PC-3 (cell line): ENCODE data around the gene SLC24A3. TPM values are rescaled to one million over a fixed set of nuclear protein-coding genes. Genes with fewer than 3 reads are reported as not detected.

Source experiments
- ATAC-seq: fragments of 200-7000 bp; cut with Tn5 transposase; 2 replicates; pipeline ENCODE4 v1.9.1; 2020; ENCODE audit warnings: mild to moderate bottlenecking, moderate library complexity
- BruUV-seq: library from RNA; stranded (reverse); fragments of 400-500 nt; replicated peaks from 2 replicates; lab custom pipeline; 2021; lab: Mats Ljungman, UMichigan
- CTCF ChIA-PET: fragments of 300-600 bp; sonication (Branson Sonifier 250); formaldehyde crosslinking; loops from one replicate; lab custom pipeline; 2022; ENCODE audit warnings: antibody characterized with exemption; lab: Charles Lee
- POLR2A ChIA-PET: fragments of 300-600 bp; sonication (Branson Sonifier 250); formaldehyde crosslinking; loops from one replicate; lab custom pipeline; 2022; ENCODE audit warnings: antibody characterized with exemption; ENCODE audit not compliant: unreplicated experiment; lab: Charles Lee
- DNase-seq: peaks from one replicate; pipeline ENCODE4 v3.0.0-alpha.2; 2015
- H2AFZ ChIP-seq: fragments of 300-600 bp; sonication (generic); 2 replicates; pipeline ENCODE4 v1.6.0; 2016; ENCODE audit warnings: antibody characterized with exemption, low read length
- H3F3A ChIP-seq: fragments of 300-600 bp; sonication (generic); one replicate; pipeline ENCODE4 v1.6.0; 2017; ENCODE audit warnings: antibody characterized with exemption, low read length, control low read depth, mild to moderate bottlenecking; ENCODE audit not compliant: unreplicated experiment
- H3K27ac ChIP-seq: fragments of 300-600 bp; sonication (generic); 2 replicates; pipeline ENCODE4 v1.5.1; 2016; ENCODE audit warnings: mild to moderate bottlenecking, low read length
- H3K27me3 ChIP-seq: fragments of 300-600 bp; sonication (generic); 2 replicates; pipeline ENCODE4 v1.6.1; 2016; ENCODE audit warnings: low read length, mixed read lengths
- H3K36me3 ChIP-seq: fragments of 300-600 bp; sonication (generic); 2 replicates; pipeline ENCODE4 v1.6.1; 2016; ENCODE audit warnings: low read depth, mixed run types, low read length, mixed read lengths
- H3K4me1 ChIP-seq: fragments of 300-600 bp; sonication (generic); 2 replicates; pipeline ENCODE4 v1.5.1; 2016; ENCODE audit warnings: low read length; ENCODE audit not compliant: insufficient read depth
- H3K4me2 ChIP-seq: fragments of 300-600 bp; sonication (generic); 2 replicates; pipeline ENCODE4 v1.6.0; 2016; ENCODE audit warnings: low read length
- H3K4me3 ChIP-seq: fragments of 300-600 bp; sonication (generic); 2 replicates; pipeline ENCODE4 v1.5.1; 2016; ENCODE audit warnings: mild to moderate bottlenecking, low read length, mixed read lengths
- H3K79me2 ChIP-seq: fragments of 300-600 bp; sonication (generic); 2 replicates; pipeline ENCODE4 v1.6.1; 2017; ENCODE audit warnings: low read length, mixed read lengths
- H3K9ac ChIP-seq: fragments of 300-600 bp; sonication (generic); 2 replicates; pipeline ENCODE4 v1.6.0; 2016; ENCODE audit warnings: mild to moderate bottlenecking, low read length
- H3K9me2 ChIP-seq: fragments of 300-600 bp; sonication (generic); replicated peaks from 2 replicates; pipeline ENCODE4 v1.6.1; 2016; ENCODE audit warnings: mixed run types, low read length, mixed read lengths
- H3K9me3 ChIP-seq: fragments of 300-600 bp; sonication (generic); 2 replicates; pipeline ENCODE4 v1.6.1; 2016; ENCODE audit warnings: low read length, mixed read lengths
- H4K20me1 ChIP-seq: fragments of 300-600 bp; sonication (generic); 2 replicates; pipeline ENCODE4 v1.6.1; 2016; ENCODE audit warnings: low read length, mixed read lengths
- EZH2 ChIP-seq: fragments of 300-600 bp; sonication (generic); IDR thresholded peaks from one replicate; pipeline ENCODE4 v1.6.1; 2017; ENCODE audit warnings: antibody characterized with exemption, mild to moderate bottlenecking, low read length; ENCODE audit not compliant: unreplicated experiment
- EZH2phosphoT487 ChIP-seq: fragments of 300-600 bp; sonication (generic); IDR thresholded peaks from 2 replicates; pipeline ENCODE4 v1.6.1; 2018; ENCODE audit warnings: mild to moderate bottlenecking, antibody characterized with exemption, low read length, borderline replicate concordance
- intact Hi-C: fragments of 100-400 bp; cut with micrococcal nuclease; formaldehyde crosslinking; loops from 2 replicates; pipeline ENCODE4 v1.9.0; 2023
- total RNA-seq: library from RNA; depleted of rRNA; stranded (reverse); fragments of >200 nt; gene quantifications from 2 replicates; pipeline ENCODE4 v1.2.3, GENCODE V29; 2014
- TF ChIP-seq, protein P1 (sequence below): fragments of 300-600 bp; sonication (generic); conservative IDR thresholded peaks from 2 replicates; pipeline ENCODE4 v1.5.1; 2017; ENCODE audit warnings: antibody characterized with exemption, low read depth, mild to moderate bottlenecking, low read length

Gene SLC24A3
- total RNA-seq, 1 experiment from 2014 or later: 0.11 TPM

DNA sequence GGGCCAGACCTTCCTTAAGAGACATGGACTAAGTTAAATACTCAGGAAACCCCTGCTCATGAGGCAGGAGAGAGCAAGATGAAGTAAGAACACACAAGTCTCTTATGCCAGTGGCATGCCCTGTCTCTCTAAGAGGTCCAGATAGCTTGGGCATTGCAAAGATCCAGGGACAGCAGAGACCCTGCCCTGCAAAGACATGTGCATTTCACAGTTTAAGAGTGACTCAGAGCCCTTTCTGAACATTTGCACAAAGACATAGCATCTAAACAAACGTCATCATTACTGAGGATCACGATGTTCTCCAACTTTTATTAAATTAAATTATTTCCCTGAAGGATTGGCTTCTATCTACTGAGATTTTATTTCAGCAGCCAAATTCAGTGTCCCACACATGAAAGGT is 315.1 kb downstream of the SLC24A3 start:
- no peaks in the 10 kb centered on the region for H3K79me2 ChIP-seq
- ChIA-PET CTCF (no interaction called here), POLR2A (no interaction called here)
- DNase-seq (no peak), ATAC-seq (no peak)
- TF ChIP-seq EZH2 (no peak), EZH2phosphoT487 (no peak)
- TF ChIP-seq, protein P1, sequence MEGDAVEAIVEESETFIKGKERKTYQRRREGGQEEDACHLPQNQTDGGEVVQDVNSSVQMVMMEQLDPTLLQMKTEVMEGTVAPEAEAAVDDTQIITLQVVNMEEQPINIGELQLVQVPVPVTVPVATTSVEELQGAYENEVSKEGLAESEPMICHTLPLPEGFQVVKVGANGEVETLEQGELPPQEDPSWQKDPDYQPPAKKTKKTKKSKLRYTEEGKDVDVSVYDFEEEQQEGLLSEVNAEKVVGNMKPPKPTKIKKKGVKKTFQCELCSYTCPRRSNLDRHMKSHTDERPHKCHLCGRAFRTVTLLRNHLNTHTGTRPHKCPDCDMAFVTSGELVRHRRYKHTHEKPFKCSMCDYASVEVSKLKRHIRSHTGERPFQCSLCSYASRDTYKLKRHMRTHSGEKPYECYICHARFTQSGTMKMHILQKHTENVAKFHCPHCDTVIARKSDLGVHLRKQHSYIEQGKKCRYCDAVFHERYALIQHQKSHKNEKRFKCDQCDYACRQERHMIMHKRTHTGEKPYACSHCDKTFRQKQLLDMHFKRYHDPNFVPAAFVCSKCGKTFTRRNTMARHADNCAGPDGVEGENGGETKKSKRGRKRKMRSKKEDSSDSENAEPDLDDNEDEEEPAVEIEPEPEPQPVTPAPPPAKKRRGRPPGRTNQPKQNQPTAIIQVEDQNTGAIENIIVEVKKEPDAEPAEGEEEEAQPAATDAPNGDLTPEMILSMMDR: no peak
- H3K4me1 ChIP-seq: no peaks in the 10 kb centered on the region
- peaks cover 41% of the 10 kb centered on the region for H3K27me3 ChIP-seq
- H4K20me1 ChIP-seq: no peaks in the 10 kb centered on the region
- no peak overlapping the region for H3K27ac ChIP-seq
- no peak overlapping the region for H3K4me2 ChIP-seq
- intact Hi-C loops: no loop called here
- no peak overlapping the region for H3K9ac ChIP-seq
- no peak overlapping the region for H3K4me3 ChIP-seq
- H3K9me2 ChIP-seq: no peaks in the 10 kb centered on the region
- H3F3A ChIP-seq: no peaks in the 10 kb centered on the region
- H2AFZ ChIP-seq: no peak overlapping the region
- BruUV-seq: no TSS peak
- no peaks in the 10 kb centered on the region for H3K36me3 ChIP-seq
- H3K9me3 ChIP-seq: no peaks in the 10 kb centered on the region

DNA sequence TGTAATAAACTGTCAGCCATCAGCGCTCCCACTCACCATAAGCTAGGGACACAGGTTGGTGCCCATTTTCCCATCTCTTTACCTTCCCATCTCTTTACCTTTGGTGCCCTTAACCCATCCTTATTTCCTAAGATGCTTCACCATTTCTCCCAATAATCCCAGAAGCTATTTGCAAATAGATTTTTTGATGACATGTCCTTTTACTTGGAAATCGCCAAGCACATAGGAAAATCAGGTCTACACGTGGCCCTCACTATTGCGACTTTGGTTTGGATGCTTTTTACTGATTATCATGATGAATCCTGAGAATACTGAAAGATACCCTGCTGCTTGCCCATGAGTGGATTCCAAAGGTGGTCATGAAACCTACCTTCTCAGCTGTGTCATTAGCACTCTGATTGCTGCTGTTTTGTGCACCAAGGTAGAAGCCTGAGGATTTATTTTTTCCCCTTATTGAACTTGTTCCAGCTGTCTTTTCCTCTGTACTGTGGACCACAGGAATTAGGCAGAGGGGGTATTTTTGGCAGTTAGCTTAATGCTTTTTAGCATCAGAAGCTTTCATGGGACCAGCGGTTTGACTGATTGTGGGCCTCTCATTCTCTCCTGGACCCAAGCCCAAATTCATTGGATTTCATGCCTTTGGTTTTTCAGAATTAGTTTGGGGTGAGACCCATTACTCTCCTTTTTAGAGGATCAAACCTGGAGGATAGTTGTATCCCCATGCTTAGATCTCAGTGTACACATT is 316.0 kb downstream of the SLC24A3 start:
- POLR2A ChIA-PET: no interaction called here
- CTCF ChIA-PET: no interaction called here

More for the DNA sequence above, 316.0 kb downstream of the SLC24A3 start:
- Histone ChIP-seq H4K20me1 (no peaks in the 10 kb centered on the region), H2AFZ (no peak overlapping the region), H3K27ac (no peak overlapping the region), H3K4me1 (no peaks in the 10 kb centered on the region), H3K4me3 (no peak overlapping the region), H3K9ac (no peak overlapping the region), H3K27me3 (peaks cover 41% of the 10 kb centered on the region), H3F3A (no peaks in the 10 kb centered on the region), H3K9me2 (no peaks in the 10 kb centered on the region), H3K9me3 (no peaks in the 10 kb centered on the region), H3K4me2 (no peak overlapping the region), H3K36me3 (no peaks in the 10 kb centered on the region), H3K79me2 (no peaks in the 10 kb centered on the region)
- intact Hi-C loops: no loop called here
- no TSS peak for BruUV-seq
- no peak for TF ChIP-seq EZH2phosphoT487
- TF ChIP-seq EZH2: no peak
- TF ChIP-seq, protein P1: no peak
- ATAC-seq (no peak), DNase-seq (no peak)
